ES-I3 (cell line): ENCODE results near the gene KLK1.
A peak's percentile ranks its signal among the peaks of the same experiment; 100 is the strongest.
"Not testable (repeated sequence)": the region's sequence is repeated elsewhere in the genome, so short reads cannot be mapped to it uniquely, and the experiment has no call there.

Source experiments
- H3K36me3 ChIP-seq: 2 replicates; pipeline ENCODE4 v1.6.1; 2013; ENCODE audit warnings: mild to moderate bottlenecking, low read length, control low read depth, moderate library complexity; ENCODE audit not compliant: insufficient read depth
- H3K4me1 ChIP-seq: 2 replicates; pipeline ENCODE4 v1.6.1; 2013; ENCODE audit warnings: mild to moderate bottlenecking, control low read depth, low read length; ENCODE audit not compliant: insufficient read depth
- H3K9ac ChIP-seq: 2 replicates; pipeline ENCODE4 v1.6.1; 2013; ENCODE audit warnings: low read depth, mild to moderate bottlenecking, low read length, moderate library complexity
- H3K9me3 ChIP-seq: 2 replicates; pipeline ENCODE4 v1.6.1; 2013; ENCODE audit warnings: mild to moderate bottlenecking, low read length, moderate library complexity; ENCODE audit not compliant: control insufficient read depth, insufficient read depth

The KLK1 gene

GRCh38 chr19:50815439-50815838, 8.1 kb downstream of the KLK1 start:
- H3K9me3 ChIP-seq = no peaks in the 10 kb centered on the region; the same call in 1 of the 2 replicates
- peaks cover 8% of the 10 kb centered on the region; the same call in 1 of the 2 replicates for H3K4me1 ChIP-seq
- no peak overlapping the region for H3K9ac ChIP-seq
- H3K36me3 ChIP-seq = no peaks in the 10 kb centered on the region; the same call in 1 of the 2 replicates

- Histone ChIP-seq H3K9ac (no peak overlapping the region), H3K9me3 (no peaks in the 10 kb centered on the region; the same call in 1 of the 2 replicates), H3K4me1 (peaks cover 6% of the 10 kb centered on the region; the same call in 1 of the 2 replicates), H3K36me3 (no peaks in the 10 kb centered on the region; the same call in 1 of the 2 replicates)
Observed at GRCh38 chr19:50814883-50815282, 8.7 kb downstream of the KLK1 start.

- H3K9me3 ChIP-seq = no peaks in the 10 kb centered on the region; the same call in 1 of the 2 replicates
- no peak overlapping the region for H3K9ac ChIP-seq
- H3K4me1 ChIP-seq = no peaks in the 10 kb centered on the region
- no peaks in the 10 kb centered on the region; the same call in 1 of the 2 replicates for H3K36me3 ChIP-seq
Observed at GRCh38 chr19:50812474-50812873, 11.1 kb downstream of the KLK1 start.

GRCh38 chr19:50811622-50812238, 11.9 kb downstream of the KLK1 start:
- H3K9me3 ChIP-seq, H3K4me1 ChIP-seq, H3K9ac ChIP-seq, H3K36me3 ChIP-seq: not testable (repeated sequence)

- Histone ChIP-seq H3K9ac (no peak overlapping the region), H3K4me1 (no peaks in the 10 kb centered on the region), H3K36me3 (no peaks in the 10 kb centered on the region), H3K9me3 (no peaks in the 10 kb centered on the region)
Observed at GRCh38 chr19:50808856-50809255, 14.7 kb downstream of the KLK1 start.

- H3K9me3 ChIP-seq = no peaks in the 10 kb centered on the region
- H3K36me3 ChIP-seq = peaks cover 25% of the 10 kb centered on the region
- H3K9ac ChIP-seq = peak overlapping the region; percentile 99
Observed at GRCh38 chr19:50804420-50805272, 18.9 kb downstream of the KLK1 start.

GRCh38 chr19:50803633-50804419, 19.8 kb downstream of the KLK1 start:
- Histone ChIP-seq H3K9ac (peak overlapping the region; percentile 99), H3K9me3 (no peaks in the 10 kb centered on the region), H3K4me1 (peaks cover 5% of the 10 kb centered on the region), H3K36me3 (peaks cover 25% of the 10 kb centered on the region)

More at GRCh38 chr19:50804420-50805272, 18.9 kb downstream of the KLK1 start:
- peaks cover 5% of the 10 kb centered on the region for H3K4me1 ChIP-seq

GRCh38 chr19:50801107-50801506, 22.5 kb downstream of the KLK1 start:
- Histone ChIP-seq H3K36me3 (peaks cover 31% of the 10 kb centered on the region), H3K9ac (no peak overlapping the region), H3K9me3 (no peaks in the 10 kb centered on the region), H3K4me1 (peaks cover 5% of the 10 kb centered on the region)

- H3K9ac ChIP-seq = no peak overlapping the region
- peaks cover 31% of the 10 kb centered on the region for H3K36me3 ChIP-seq
- no peaks in the 10 kb centered on the region for H3K9me3 ChIP-seq
- peaks cover 6% of the 10 kb centered on the region for H3K4me1 ChIP-seq
Observed at GRCh38 chr19:50799547-50799851, 24.1 kb downstream of the KLK1 start.

- Histone ChIP-seq H3K9me3 (no peaks in the 10 kb centered on the region), H3K9ac (no peak overlapping the region), H3K36me3 (peaks cover 31% of the 10 kb centered on the region), H3K4me1 (peaks cover 11% of the 10 kb centered on the region)
Observed at GRCh38 chr19:50798659-50799546, 24.7 kb downstream of the KLK1 start.

GRCh38 chr19:50797781-50798658, 25.6 kb downstream of the KLK1 start:
- H3K36me3 ChIP-seq = peaks cover 29% of the 10 kb centered on the region
- peaks cover 13% of the 10 kb centered on the region for H3K4me1 ChIP-seq
- no peak overlapping the region for H3K9ac ChIP-seq
- no peaks in the 10 kb centered on the region for H3K9me3 ChIP-seq

GRCh38 chr19:50797429-50797780, 26.2 kb downstream of the KLK1 start:
- no peaks in the 10 kb centered on the region for H3K9me3 ChIP-seq
- H3K9ac ChIP-seq = no peak overlapping the region
- peaks cover 25% of the 10 kb centered on the region for H3K36me3 ChIP-seq
- peaks cover 9% of the 10 kb centered on the region for H3K4me1 ChIP-seq
